Endodermal cell (in vitro differentiated cells): Measurements from ENCODE around the gene CATSPER4. TPM values are rescaled to one million over a fixed set of nuclear protein-coding genes. Genes with fewer than 3 reads are reported as not detected.

ENCODE experiments used
- DNase-seq: peaks from one replicate; pipeline ENCODE4 v3.0.0-alpha.2; 2017
- H3K27ac ChIP-seq: 2 replicates; pipeline ENCODE4 v1.5.1; 2013; ENCODE audit warnings: mild to moderate bottlenecking, low read depth, low read length, moderate library complexity
- H3K27me3 ChIP-seq: 2 replicates; pipeline ENCODE4 v1.6.1; 2013; ENCODE audit warnings: mild to moderate bottlenecking, low read length, moderate library complexity; ENCODE audit not compliant: insufficient read depth, control insufficient read depth, poor library complexity, severe bottlenecking
- H3K36me3 ChIP-seq: 2 replicates; pipeline ENCODE4 v1.7.0; 2013; ENCODE audit warnings: mild to moderate bottlenecking, low read length, moderate library complexity; ENCODE audit not compliant: control insufficient read depth, insufficient read depth
- H3K4me1 ChIP-seq: one replicate; pipeline ENCODE4 v1.7.0; 2013; ENCODE audit warnings: low read length; ENCODE audit not compliant: control insufficient read depth, insufficient read depth
- H3K4me3 ChIP-seq: 2 replicates; pipeline ENCODE4 v1.5.1; 2013; ENCODE audit warnings: mild to moderate bottlenecking, low read length, moderate library complexity
- H3K9ac ChIP-seq: 2 replicates; pipeline ENCODE4 v1.6.1; 2013; ENCODE audit warnings: mild to moderate bottlenecking, low read length, moderate library complexity; ENCODE audit not compliant: poor library complexity, severe bottlenecking; ENCODE audit errors: extremely low read depth
- H3K9me3 ChIP-seq: 2 replicates; pipeline ENCODE4 v1.6.1; 2013; ENCODE audit warnings: mild to moderate bottlenecking, low read length, moderate library complexity; ENCODE audit not compliant: control insufficient read depth
- H3K27ac Mint-ChIP-seq: 2 replicates; pipeline ENCODE4 v1.8.0; 2020; ENCODE audit warnings: mixed read lengths
- H3K27me3 Mint-ChIP-seq: 2 replicates; pipeline ENCODE4 v1.8.0; 2021; ENCODE audit warnings: mild to moderate bottlenecking, mixed read lengths; ENCODE audit not compliant: insufficient read depth
- H3K36me3 Mint-ChIP-seq: 2 replicates; pipeline ENCODE4 v1.8.0; 2020; ENCODE audit warnings: low read depth, mixed read lengths
- H3K4me1 Mint-ChIP-seq: 2 replicates; pipeline ENCODE4 v1.8.0; 2020; ENCODE audit warnings: mixed read lengths
- H3K4me3 Mint-ChIP-seq: 2 replicates; pipeline ENCODE4 v1.8.0; 2020; ENCODE audit warnings: mild to moderate bottlenecking, moderate library complexity, mixed read lengths
- H3K9me3 Mint-ChIP-seq: 2 replicates; pipeline ENCODE4 v1.8.0; 2020; ENCODE audit warnings: mild to moderate bottlenecking, mixed read lengths
- CTCF ChIP-seq: fragments of 200-600 bp; sonication (generic); conservative IDR thresholded peaks from 2 replicates; pipeline ENCODE4 v1.5.0; 2021; ENCODE audit warnings: antibody characterized with exemption, mild to moderate bottlenecking
- WGBS, 2 experiments: methylation state at CpG; one replicate each; pipeline versions ENCODE4 v1.1.5 to v1.1.7; 2013; ENCODE audit warnings: missing lambda C conversion rate in 2 of 2, mixed read lengths in 1 of 2; ENCODE audit not compliant: insufficient coverage in 1 of 2, insufficient read length in 1 of 2; 5-methylcytosine and 5-hydroxymethylcytosine counted together
- total RNA-seq, 2 donors: library from RNA; stranded (reverse); fragmentation: NEBNext Ultra II Directional in 1 of 2; extraction: Animal tissue kit (Norgen Biotek cat#: 25700) in 1 of 2; gene quantifications; 2 replicates in 1 of 2; 3 replicates in 1 of 2; pipeline ENCODE4 v1.2.1, GENCODE V29; 2021

Gene CATSPER4
- total RNA-seq, 2 donors from 2014 or later: 0.20 to 0.35 TPM

DNA sequence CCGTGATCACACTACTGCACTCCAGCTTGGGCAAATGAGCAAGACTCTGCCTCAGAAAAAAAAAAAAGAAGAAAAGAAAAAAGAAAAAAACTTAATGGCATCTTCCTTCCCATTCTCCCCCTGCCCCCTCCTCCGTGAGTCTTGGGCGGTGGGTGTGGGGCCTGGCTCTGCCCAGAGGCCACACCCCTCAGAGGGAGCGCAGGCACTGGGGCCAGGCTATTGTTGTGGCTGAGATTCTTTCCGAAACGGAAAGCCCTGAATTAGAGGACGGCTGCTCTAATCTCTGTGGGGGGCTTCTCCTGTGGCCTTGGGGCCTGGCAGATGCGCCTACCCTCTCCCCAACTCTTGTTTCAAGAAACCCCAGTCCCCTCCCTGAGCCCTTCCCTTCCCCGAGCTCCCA, 35.7 kb upstream of the CATSPER4 start:
- Mint-ChIP-seq H3K4me1 (peaks cover 42% of the 10 kb centered on the region), H3K27me3 (peaks cover 79% of the 10 kb centered on the region), H3K4me3 (peak overlapping the region; percentile 28), H3K9me3 (no peaks in the 10 kb centered on the region), H3K36me3 (no peaks in the 10 kb centered on the region), H3K27ac (no peak overlapping the region)
- H3K4me1 ChIP-seq: peaks cover 9% of the 10 kb centered on the region
- no peaks in the 10 kb centered on the region for H3K36me3 ChIP-seq
- H3K4me3 ChIP-seq: no peak overlapping the region
- H3K9ac ChIP-seq: no peak overlapping the region
- H3K27me3 ChIP-seq: peaks cover 28% of the 10 kb centered on the region
- WGBS, 2 experiments: 23 to 24% methylated on average over 5 to 9 of the region's 9 CpGs
- peak; percentile 78 for DNase-seq
- H3K9me3 ChIP-seq: no peaks in the 10 kb centered on the region
- no peak for TF ChIP-seq CTCF
- no peak overlapping the region for H3K27ac ChIP-seq

DNA sequence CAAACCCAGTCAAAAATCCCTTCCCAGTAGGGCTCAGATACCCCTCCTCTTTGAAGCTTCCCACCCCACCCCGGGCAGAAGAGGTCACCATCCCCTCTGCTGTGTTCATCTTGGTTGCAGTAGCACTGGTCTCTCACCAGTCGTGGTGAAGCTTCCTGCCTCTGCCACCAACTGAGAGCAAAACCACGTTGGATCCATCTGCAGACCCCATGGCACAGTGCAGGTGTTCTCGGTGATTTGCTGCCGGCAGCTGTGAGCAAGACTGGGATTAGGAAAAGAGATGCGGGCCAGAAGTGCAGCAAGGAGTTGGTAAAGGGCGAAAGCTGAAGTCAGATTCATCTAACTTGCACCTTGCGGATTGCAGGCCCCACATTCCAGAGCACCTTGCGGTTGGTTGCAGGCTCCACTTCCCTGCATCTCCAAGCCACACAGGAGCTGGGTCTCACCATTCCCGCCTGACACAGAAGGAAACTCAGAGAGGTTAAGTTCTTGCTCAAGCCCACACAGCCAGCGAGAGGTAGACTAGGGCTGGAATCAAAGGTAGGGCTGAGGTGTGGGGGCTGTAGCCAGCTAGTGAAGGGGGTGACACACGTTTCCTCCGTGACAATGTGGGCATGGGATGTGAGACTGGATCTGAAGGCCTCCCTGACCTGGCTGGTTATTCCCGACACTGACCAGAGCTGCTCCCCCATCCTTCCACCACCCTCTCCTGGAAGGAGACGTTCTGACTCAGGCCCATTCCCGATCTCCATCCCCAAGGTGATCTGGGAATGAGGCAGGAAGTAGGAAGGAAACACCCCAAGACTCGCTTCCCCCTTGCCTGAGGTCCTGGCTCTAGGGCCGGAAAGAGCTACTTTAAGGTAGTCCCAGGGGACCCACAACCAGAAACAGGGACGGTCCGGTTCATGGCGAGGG, 34.8 kb upstream of the CATSPER4 start:
- Histone ChIP-seq H3K36me3 (no peaks in the 10 kb centered on the region), H3K4me3 (no peak overlapping the region), H3K4me1 (peaks cover 9% of the 10 kb centered on the region), H3K27me3 (peaks cover 37% of the 10 kb centered on the region), H3K9me3 (no peaks in the 10 kb centered on the region), H3K9ac (no peak overlapping the region), H3K27ac (no peak overlapping the region)
- WGBS, 2 experiments: 50 to 52% methylated on average over 12 to 21 of the region's 21 CpGs
- peak; percentile 68 for DNase-seq
- peaks cover 43% of the 10 kb centered on the region for H3K4me1 Mint-ChIP-seq
- no peaks in the 10 kb centered on the region for H3K36me3 Mint-ChIP-seq
- H3K27ac Mint-ChIP-seq: no peak overlapping the region
- TF ChIP-seq CTCF: no peak
- peaks cover 79% of the 10 kb centered on the region for H3K27me3 Mint-ChIP-seq
- H3K4me3 Mint-ChIP-seq: peak overlapping the region; percentile 28
- no peaks in the 10 kb centered on the region for H3K9me3 Mint-ChIP-seq

DNA sequence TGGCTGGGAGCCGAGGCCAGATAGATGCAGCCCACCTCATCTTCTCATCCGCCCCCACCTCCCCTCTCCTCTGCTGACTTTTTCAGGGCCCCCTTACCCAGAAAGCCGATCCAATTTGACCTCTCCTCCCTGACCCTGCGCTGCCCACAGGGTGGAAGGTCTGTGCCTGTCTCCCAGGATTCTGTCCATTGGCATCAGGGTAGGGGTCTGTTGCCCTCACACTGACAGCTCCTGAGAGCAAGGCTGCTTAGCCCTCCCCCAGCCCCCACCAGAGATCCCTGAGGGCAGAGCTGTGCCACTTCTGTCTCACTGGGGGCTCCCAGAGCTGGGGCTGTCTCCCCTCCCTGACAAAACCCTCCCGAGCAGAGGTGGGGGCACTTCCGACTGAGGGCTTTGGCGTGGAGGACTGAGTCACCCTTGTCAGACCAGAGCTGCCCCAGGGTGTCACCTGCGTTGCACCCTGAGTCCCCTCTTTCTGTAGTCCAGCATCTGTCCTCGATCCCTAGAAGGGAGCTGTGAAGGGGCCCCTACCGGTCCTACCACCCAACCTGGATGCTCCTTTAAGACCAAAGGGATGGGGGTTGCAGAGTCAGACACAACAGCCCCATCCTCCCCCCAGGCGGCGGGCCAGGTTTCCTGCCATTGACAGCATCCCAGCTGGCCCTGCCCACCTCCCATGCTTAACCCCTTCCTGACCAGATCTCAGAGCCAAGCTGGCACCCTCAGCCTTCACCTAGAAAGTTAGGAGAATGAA, 33.9 kb upstream of the CATSPER4 start:
- 20 to 26% methylated on average over 3 to 12 of the region's 12 CpGs for WGBS, 2 experiments
- Mint-ChIP-seq H3K27ac (no peak overlapping the region), H3K4me3 (peak overlapping the region; percentile 28), H3K27me3 (peaks cover 79% of the 10 kb centered on the region), H3K4me1 (peaks cover 45% of the 10 kb centered on the region), H3K36me3 (no peaks in the 10 kb centered on the region), H3K9me3 (no peaks in the 10 kb centered on the region)
- no peak overlapping the region for H3K9ac ChIP-seq
- H3K27ac ChIP-seq: no peak overlapping the region
- no peak for TF ChIP-seq CTCF
- no peaks in the 10 kb centered on the region for H3K9me3 ChIP-seq
- DNase-seq: peak; percentile 83
- no peaks in the 10 kb centered on the region for H3K36me3 ChIP-seq
- H3K27me3 ChIP-seq: peaks cover 45% of the 10 kb centered on the region
- H3K4me1 ChIP-seq: peaks cover 9% of the 10 kb centered on the region
- no peak overlapping the region for H3K4me3 ChIP-seq
